MM.1S (cell line): ENCODE measurements around the gene NREP.

Source experiments
- DNase-seq: peaks from one replicate; pipeline ENCODE4 v3.0.0-alpha.2; 2015
- H2AFZ ChIP-seq: fragments of 300-600 bp; sonication (generic); 2 replicates; pipeline ENCODE4 v1.6.0; 2016; ENCODE audit warnings: antibody characterized with exemption, low read length
- H3F3A ChIP-seq: fragments of 300-600 bp; sonication (generic); 2 replicates; pipeline ENCODE4 v1.6.1; 2016; ENCODE audit warnings: mild to moderate bottlenecking, antibody characterized with exemption, low read length, moderate library complexity, mixed read lengths; ENCODE audit not compliant: insufficient read depth
- H3K27ac ChIP-seq: fragments of 300-600 bp; sonication (generic); 2 replicates; pipeline ENCODE4 v1.5.1; 2016; ENCODE audit warnings: mild to moderate bottlenecking, low read length
- H3K27me3 ChIP-seq: fragments of 300-600 bp; sonication (generic); replicated peaks from 2 replicates; pipeline ENCODE4 v1.6.0; 2016; ENCODE audit warnings: low read length; ENCODE audit not compliant: insufficient read depth
- H3K36me3 ChIP-seq: fragments of 300-600 bp; sonication (generic); replicated peaks from 2 replicates; pipeline ENCODE4 v1.6.1; 2016; ENCODE audit warnings: mild to moderate bottlenecking, low read length, mixed read lengths; ENCODE audit not compliant: insufficient read depth
- H3K4me1 ChIP-seq: fragments of 300-600 bp; sonication (generic); 2 replicates; pipeline ENCODE4 v1.6.1; 2016; ENCODE audit warnings: low read length, mixed read lengths
- H3K4me2 ChIP-seq: fragments of 300-600 bp; sonication (generic); 2 replicates; pipeline ENCODE4 v1.6.0; 2016; ENCODE audit warnings: low read depth, low read length
- H3K4me3 ChIP-seq: fragments of 300-600 bp; sonication (generic); 2 replicates; pipeline ENCODE4 v1.5.1; 2016; ENCODE audit warnings: low read length, mixed read lengths
- H3K79me2 ChIP-seq: fragments of 300-600 bp; sonication (generic); 2 replicates; pipeline ENCODE4 v1.6.1; 2016; ENCODE audit warnings: mixed run types, low read length, mixed read lengths
- H3K9ac ChIP-seq: fragments of 300-600 bp; sonication (generic); 2 replicates; pipeline ENCODE4 v1.6.1; 2016; ENCODE audit warnings: low read length, mixed read lengths
- H3K9me2 ChIP-seq: fragments of 300-600 bp; sonication (generic); replicated peaks from 2 replicates; pipeline ENCODE4 v1.6.1; 2016; ENCODE audit warnings: mild to moderate bottlenecking, low read length, mixed read lengths; ENCODE audit not compliant: insufficient read depth
- H3K9me3 ChIP-seq: fragments of 300-600 bp; sonication (generic); replicated peaks from 2 replicates; pipeline ENCODE4 v1.6.1; 2016; ENCODE audit warnings: mild to moderate bottlenecking, low read length, mixed read lengths; ENCODE audit not compliant: insufficient read depth
- H4K20me1 ChIP-seq: fragments of 300-600 bp; sonication (generic); 2 replicates; pipeline ENCODE4 v1.6.1; 2016; ENCODE audit warnings: mild to moderate bottlenecking, low read length, moderate library complexity, mixed read lengths; ENCODE audit not compliant: insufficient read depth
- EZH2 ChIP-seq: fragments of 300-600 bp; sonication (generic); optimal IDR thresholded peaks from 2 replicates; pipeline ENCODE3; 2017; ENCODE audit warnings: low read depth, mild to moderate bottlenecking, antibody characterized with exemption, low read length, mixed read lengths
- EZH2phosphoT487 ChIP-seq: fragments of 300-600 bp; sonication (generic); IDR thresholded peaks from 2 replicates; pipeline ENCODE4 v1.6.1; 2018; ENCODE audit warnings: antibody characterized with exemption, low read length
- TF ChIP-seq, protein P1 (sequence below): fragments of 300-600 bp; sonication (generic); IDR thresholded peaks from 2 replicates; pipeline ENCODE4 v1.5.1; 2016; ENCODE audit warnings: antibody characterized with exemption, low read length, mixed read lengths

The NREP gene

DNA sequence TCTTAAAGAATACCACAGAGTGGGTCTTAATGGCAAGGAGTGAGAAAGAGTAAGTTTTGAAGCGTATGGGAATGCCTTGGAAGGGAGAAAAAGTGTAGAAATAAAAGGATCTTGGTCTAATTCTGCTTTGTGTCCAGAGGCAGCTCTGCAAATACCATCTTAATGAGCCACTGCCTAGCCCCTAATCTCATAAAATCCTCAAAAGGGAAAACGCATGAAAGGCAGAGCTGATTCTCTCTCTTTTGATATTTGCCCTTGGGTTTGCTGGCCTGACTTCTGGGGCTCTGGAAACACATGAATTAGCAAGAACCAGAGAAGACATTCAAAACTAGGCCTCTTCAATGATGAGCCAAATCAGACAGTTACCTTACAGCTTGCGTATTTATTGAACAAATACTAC lies 28.1 kb downstream of the NREP start:
- H3K27me3 ChIP-seq, result no peaks in the 10 kb centered on the region
- no peaks in the 10 kb centered on the region for H3K9me3 ChIP-seq
- no peak overlapping the region for H3K4me3 ChIP-seq
- no peak overlapping the region for H3K4me2 ChIP-seq
- no peaks in the 10 kb centered on the region for H3F3A ChIP-seq
- DNase-seq, result no peak
- 0 out of 2 replicates have a peak, but pooled peaks cover 3% of the 10 kb centered on the region for H3K9me2 ChIP-seq
- no peak overlapping the region for H3K27ac ChIP-seq
- no peaks in the 10 kb centered on the region for H3K36me3 ChIP-seq
- H3K4me1 ChIP-seq, result no peaks in the 10 kb centered on the region
- H3K79me2 ChIP-seq, result no peaks in the 10 kb centered on the region
- H2AFZ ChIP-seq, result no peak overlapping the region
- no peak for TF ChIP-seq EZH2phosphoT487
- TF ChIP-seq, protein P1, sequence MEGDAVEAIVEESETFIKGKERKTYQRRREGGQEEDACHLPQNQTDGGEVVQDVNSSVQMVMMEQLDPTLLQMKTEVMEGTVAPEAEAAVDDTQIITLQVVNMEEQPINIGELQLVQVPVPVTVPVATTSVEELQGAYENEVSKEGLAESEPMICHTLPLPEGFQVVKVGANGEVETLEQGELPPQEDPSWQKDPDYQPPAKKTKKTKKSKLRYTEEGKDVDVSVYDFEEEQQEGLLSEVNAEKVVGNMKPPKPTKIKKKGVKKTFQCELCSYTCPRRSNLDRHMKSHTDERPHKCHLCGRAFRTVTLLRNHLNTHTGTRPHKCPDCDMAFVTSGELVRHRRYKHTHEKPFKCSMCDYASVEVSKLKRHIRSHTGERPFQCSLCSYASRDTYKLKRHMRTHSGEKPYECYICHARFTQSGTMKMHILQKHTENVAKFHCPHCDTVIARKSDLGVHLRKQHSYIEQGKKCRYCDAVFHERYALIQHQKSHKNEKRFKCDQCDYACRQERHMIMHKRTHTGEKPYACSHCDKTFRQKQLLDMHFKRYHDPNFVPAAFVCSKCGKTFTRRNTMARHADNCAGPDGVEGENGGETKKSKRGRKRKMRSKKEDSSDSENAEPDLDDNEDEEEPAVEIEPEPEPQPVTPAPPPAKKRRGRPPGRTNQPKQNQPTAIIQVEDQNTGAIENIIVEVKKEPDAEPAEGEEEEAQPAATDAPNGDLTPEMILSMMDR, result no peak
- TF ChIP-seq EZH2, result no peak
- no peak overlapping the region for H3K9ac ChIP-seq
- H4K20me1 ChIP-seq, result no peaks in the 10 kb centered on the region

DNA sequence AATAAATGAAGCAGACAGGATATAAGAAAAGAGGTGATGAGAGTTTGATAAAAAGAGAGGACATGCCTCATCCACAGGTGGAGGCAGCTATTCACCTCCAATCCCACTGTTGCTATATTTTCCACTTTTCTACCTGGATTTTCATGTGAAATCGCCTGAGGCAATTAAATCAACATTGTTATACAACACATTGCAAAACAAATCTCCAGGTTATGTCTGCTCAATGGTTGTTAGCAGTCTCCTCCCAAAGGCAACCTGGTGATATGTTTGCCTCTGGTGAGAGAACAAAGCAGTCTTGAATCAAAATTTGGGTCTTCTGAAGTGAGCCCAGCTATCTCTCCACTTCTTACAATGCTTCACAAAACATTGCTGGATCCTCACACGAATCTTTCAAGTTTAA lies 30.0 kb downstream of the NREP start:
- no peaks in the 10 kb centered on the region for H3K36me3 ChIP-seq
- no peak for TF ChIP-seq EZH2phosphoT487
- TF ChIP-seq, protein P1, result no peak
- no peak for TF ChIP-seq EZH2

DNA sequence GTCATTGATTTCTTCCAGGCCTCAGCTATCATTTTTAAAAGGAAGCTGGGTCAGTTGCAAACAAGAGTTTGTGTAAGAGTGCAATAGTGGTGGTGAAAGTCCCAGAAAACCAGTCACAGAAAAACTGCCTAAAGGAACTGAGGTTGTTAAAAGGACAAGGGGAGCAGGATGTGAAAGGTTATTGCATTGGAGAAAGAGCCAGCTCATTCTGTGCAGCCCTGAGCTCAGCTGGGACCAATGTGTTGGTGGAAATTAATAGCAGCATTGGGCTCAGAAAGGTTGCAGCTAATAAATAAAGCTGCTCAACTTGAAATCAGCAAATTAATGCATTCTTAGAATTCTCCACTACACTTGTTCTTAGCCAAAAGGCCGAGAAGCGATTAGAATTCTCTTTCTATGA lies 34.9 kb downstream of the NREP start:
- Histone ChIP-seq H3K4me3 (no peak overlapping the region), H3K9ac (no peak overlapping the region), H4K20me1 (no peaks in the 10 kb centered on the region), H3K4me2 (no peak overlapping the region), H3K79me2 (no peaks in the 10 kb centered on the region), H3K9me3 (no peaks in the 10 kb centered on the region), H3K27me3 (no peaks in the 10 kb centered on the region), H3K27ac (no peak overlapping the region), H2AFZ (no peak overlapping the region), H3F3A (no peaks in the 10 kb centered on the region), H3K4me1 (no peaks in the 10 kb centered on the region), H3K9me2 (0 out of 2 replicates have a peak, but pooled peaks cover 3% of the 10 kb centered on the region), H3K36me3 (no peaks in the 10 kb centered on the region)
- DNase-seq, result no peak
- TF ChIP-seq, protein P1, result no peak
- no peak for TF ChIP-seq EZH2phosphoT487
- no peak for TF ChIP-seq EZH2

More for the DNA sequence above, 30.0 kb downstream of the NREP start:
- Histone ChIP-seq H3K9me3 (no peaks in the 10 kb centered on the region), H3K4me1 (no peaks in the 10 kb centered on the region), H3K4me2 (no peak overlapping the region), H3F3A (no peaks in the 10 kb centered on the region), H4K20me1 (no peaks in the 10 kb centered on the region), H3K27ac (no peak overlapping the region), H3K4me3 (no peak overlapping the region), H2AFZ (no peak overlapping the region), H3K27me3 (no peaks in the 10 kb centered on the region), H3K9me2 (0 out of 2 replicates have a peak, but pooled peaks cover 3% of the 10 kb centered on the region), H3K9ac (no peak overlapping the region), H3K79me2 (no peaks in the 10 kb centered on the region)
- DNase-seq, result no peak
